GM23338 (cell line): ENCODE results near the gene DESI1. TPM values are rescaled to one million over a fixed set of nuclear protein-coding genes. Genes with fewer than 3 reads are reported as not detected.

ENCODE experiments used
- polyA plus RNA-seq: library from polyadenylated mRNA; unstranded; fragments of >200 nt; fragmentation: Nextera tagmentation; extraction: Ambion mirVana; gene quantifications from 2 replicates; pipeline ENCODE4 v1.2.1, GENCODE V29; 2016
- small RNA-seq: library from RNA; depleted of rRNA; stranded (forward); fragments of <200 nt; gene quantifications from one replicate; pipeline ENCODE3, GENCODE V24; 2014; ENCODE audit warnings: low replicate concordance
- total RNA-seq: library from RNA; depleted of rRNA; stranded (reverse); fragments of >200 nt; shearing (Covaris generic); gene quantifications from 2 replicates; pipeline ENCODE4 v1.2.3, GENCODE V29; 2014; rRNA removed
- TF ChIP-seq, protein P1 (sequence below): fragments of 250-450 bp; sonication (Bioruptor Pico); IDR thresholded peaks from 2 replicates; pipeline ENCODE4 v1.5.0; 2020; ENCODE audit warnings: mild to moderate bottlenecking, moderate library complexity

Gene DESI1
- total and polyA plus RNA-seq, 2 experiments from 2014 or later, result 33.7 to 53.8 TPM

DNA sequence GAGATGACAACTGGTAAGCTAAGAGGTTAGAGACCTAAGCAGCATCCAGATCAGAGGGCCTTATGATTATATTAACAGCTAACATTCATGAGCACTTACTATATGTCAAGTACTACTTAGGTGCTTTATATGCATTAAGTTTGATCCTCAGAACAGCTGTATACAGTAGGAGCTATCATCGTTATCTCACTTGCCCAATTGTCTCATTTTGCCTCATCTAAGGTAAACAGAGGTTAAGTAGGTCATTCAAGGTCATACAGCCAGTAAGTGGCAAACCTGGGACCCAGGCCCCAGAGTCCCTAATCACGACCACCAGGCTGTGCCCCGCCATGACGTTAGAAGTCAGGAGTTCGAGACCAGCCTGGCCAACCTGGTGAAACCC, 72.0 kb downstream of the DESI1 start (continued):
- TF ChIP-seq, protein P1, sequence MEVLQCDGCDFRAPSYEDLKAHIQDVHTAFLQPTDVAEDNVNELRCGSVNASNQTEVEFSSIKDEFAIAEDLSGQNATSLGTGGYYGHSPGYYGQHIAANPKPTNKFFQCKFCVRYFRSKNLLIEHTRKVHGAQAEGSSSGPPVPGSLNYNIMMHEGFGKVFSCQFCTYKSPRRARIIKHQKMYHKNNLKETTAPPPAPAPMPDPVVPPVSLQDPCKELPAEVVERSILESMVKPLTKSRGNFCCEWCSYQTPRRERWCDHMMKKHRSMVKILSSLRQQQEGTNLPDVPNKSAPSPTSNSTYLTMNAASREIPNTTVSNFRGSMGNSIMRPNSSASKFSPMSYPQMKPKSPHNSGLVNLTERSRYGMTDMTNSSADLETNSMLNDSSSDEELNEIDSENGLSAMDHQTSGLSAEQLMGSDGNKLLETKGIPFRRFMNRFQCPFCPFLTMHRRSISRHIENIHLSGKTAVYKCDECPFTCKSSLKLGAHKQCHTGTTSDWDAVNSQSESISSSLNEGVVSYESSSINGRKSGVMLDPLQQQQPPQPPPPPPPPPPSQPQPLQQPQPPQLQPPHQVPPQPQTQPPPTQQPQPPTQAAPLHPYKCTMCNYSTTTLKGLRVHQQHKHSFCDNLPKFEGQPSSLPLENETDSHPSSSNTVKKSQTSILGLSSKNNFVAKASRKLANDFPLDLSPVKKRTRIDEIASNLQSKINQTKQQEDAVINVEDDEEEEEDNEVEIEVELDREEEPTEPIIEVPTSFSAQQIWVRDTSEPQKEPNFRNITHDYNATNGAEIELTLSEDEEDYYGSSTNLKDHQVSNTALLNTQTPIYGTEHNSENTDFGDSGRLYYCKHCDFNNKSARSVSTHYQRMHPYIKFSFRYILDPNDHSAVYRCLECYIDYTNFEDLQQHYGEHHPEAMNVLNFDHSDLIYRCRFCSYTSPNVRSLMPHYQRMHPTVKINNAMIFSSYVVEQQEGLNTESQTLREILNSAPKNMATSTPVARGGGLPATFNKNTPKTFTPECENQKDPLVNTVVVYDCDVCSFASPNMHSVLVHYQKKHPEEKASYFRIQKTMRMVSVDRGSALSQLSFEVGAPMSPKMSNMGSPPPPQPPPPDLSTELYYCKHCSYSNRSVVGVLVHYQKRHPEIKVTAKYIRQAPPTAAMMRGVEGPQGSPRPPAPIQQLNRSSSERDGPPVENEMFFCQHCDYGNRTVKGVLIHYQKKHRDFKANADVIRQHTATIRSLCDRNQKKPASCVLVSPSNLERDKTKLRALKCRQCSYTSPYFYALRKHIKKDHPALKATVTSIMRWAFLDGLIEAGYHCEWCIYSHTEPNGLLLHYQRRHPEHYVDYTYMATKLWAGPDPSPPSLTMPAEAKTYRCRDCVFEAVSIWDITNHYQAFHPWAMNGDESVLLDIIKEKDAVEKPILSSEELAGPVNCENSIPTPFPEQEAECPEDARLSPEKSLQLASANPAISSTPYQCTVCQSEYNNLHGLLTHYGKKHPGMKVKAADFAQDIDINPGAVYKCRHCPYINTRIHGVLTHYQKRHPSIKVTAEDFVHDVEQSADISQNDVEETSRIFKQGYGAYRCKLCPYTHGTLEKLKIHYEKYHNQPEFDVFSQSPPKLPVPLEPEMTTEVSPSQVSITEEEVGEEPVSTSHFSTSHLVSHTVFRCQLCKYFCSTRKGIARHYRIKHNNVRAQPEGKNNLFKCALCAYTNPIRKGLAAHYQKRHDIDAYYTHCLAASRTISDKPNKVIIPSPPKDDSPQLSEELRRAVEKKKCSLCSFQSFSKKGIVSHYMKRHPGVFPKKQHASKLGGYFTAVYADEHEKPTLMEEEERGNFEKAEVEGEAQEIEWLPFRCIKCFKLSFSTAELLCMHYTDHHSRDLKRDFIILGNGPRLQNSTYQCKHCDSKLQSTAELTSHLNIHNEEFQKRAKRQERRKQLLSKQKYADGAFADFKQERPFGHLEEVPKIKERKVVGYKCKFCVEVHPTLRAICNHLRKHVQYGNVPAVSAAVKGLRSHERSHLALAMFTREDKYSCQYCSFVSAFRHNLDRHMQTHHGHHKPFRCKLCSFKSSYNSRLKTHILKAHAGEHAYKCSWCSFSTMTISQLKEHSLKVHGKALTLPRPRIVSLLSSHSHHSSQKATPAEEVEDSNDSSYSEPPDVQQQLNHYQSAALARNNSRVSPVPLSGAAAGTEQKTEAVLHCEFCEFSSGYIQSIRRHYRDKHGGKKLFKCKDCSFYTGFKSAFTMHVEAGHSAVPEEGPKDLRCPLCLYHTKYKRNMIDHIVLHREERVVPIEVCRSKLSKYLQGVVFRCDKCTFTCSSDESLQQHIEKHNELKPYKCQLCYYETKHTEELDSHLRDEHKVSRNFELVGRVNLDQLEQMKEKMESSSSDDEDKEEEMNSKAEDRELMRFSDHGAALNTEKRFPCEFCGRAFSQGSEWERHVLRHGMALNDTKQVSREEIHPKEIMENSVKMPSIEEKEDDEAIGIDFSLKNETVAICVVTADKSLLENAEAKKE, result no peak

Small RNA genes lying within 50 kb of the gene (small RNA-seq; reads per million reads assigned to genes)
- not detected for gene RF00019

Other genes starting within 250 kb of the DESI1 start
- gene TEF, start 239.1 kb downstream of the DESI1 start, total RNA-seq, result 7.0 and 7.2 TPM in 2 replicates
- gene TEF, start 239.1 kb downstream of the DESI1 start, polyA plus RNA-seq, result 2.3 and 2.4 TPM in 2 replicates
- gene TOB2, start 174.2 kb downstream of the DESI1 start, total RNA-seq, result 43.0 and 47.2 TPM in 2 replicates
- 26.7 and 27.3 TPM in 2 replicates for gene TOB2, start 174.2 kb downstream of the DESI1 start, polyA plus RNA-seq
- 108 and 115 TPM in 2 replicates for gene PHF5A, start 152.4 kb downstream of the DESI1 start, total RNA-seq
- gene PHF5A, start 152.4 kb downstream of the DESI1 start, polyA plus RNA-seq, result 49.4 and 52.4 TPM in 2 replicates
- 77.8 and 79.7 TPM in 2 replicates for gene ACO2, start 151.9 kb downstream of the DESI1 start, total RNA-seq
- 33.4 and 36.2 TPM in 2 replicates for gene ACO2, start 151.9 kb downstream of the DESI1 start, polyA plus RNA-seq
- gene POLR3H, start 76.6 kb downstream of the DESI1 start, total RNA-seq, result 18.6 and 19.0 TPM in 2 replicates
- 26.5 and 28.7 TPM in 2 replicates for gene POLR3H, start 76.6 kb downstream of the DESI1 start, polyA plus RNA-seq
- gene CSDC2, start 60.0 kb downstream of the DESI1 start, total RNA-seq, result 0.35 and 0.47 TPM in 2 replicates
- gene CSDC2, start 60.0 kb downstream of the DESI1 start, polyA plus RNA-seq, result 0.45 and 0.50 TPM in 2 replicates
- 8.7 and 12.1 TPM in 2 replicates for gene PMM1, start 31.2 kb downstream of the DESI1 start, total RNA-seq
- gene PMM1, start 31.2 kb downstream of the DESI1 start, polyA plus RNA-seq, result 9.9 TPM in 2 replicates
- 495 and 498 TPM in 2 replicates for gene XRCC6, start 252 bp upstream of the DESI1 start, total RNA-seq
- gene XRCC6, start 252 bp upstream of the DESI1 start, polyA plus RNA-seq, result 351 and 352 TPM in 2 replicates
- 163 and 193 TPM in 2 replicates for gene SNU13, start 67.8 kb upstream of the DESI1 start, total RNA-seq
- gene SNU13, start 67.8 kb upstream of the DESI1 start, polyA plus RNA-seq, result 464 and 512 TPM in 2 replicates
- gene MEI1, start 78.5 kb upstream of the DESI1 start, total RNA-seq, result 0.27 and 0.28 TPM in 2 replicates
- gene MEI1, start 78.5 kb upstream of the DESI1 start, polyA plus RNA-seq, result 0.09 and 0.87 TPM in 2 replicates
- 21.0 and 24.5 TPM in 2 replicates for gene CCDC134, start 179.6 kb upstream of the DESI1 start, total RNA-seq
- gene CCDC134, start 179.6 kb upstream of the DESI1 start, polyA plus RNA-seq, result 2.7 and 4.2 TPM in 2 replicates
- gene SREBF2, start 212.1 kb upstream of the DESI1 start, total RNA-seq, result 147 and 163 TPM in 2 replicates
- gene SREBF2, start 212.1 kb upstream of the DESI1 start, polyA plus RNA-seq, result 48.7 and 49.8 TPM in 2 replicates